Suprapubic skin (tissue), 3 donors: Measurements from ENCODE around the gene TBX6.

Experiments used
- POLR2A ChIP-seq, 2 donors: fragments of 450-650 bp; IDR thresholded peaks; one replicate each; pipeline ENCODE4 v1.6.1; 2017; ENCODE audit warnings: antibody characterized with exemption in 2 of 2, mild to moderate bottlenecking in 2 of 2, moderate library complexity in 2 of 2
- TF ChIP-seq, protein P1 (sequence below), 2 donors: fragments of 200-600 bp in 1 of 2; fragments of 450-650 bp in 1 of 2; sonication (generic) in 1 of 2; IDR thresholded peaks; one replicate each; pipeline ENCODE4 v1.5.1; 2016 to 2019; ENCODE audit warnings: antibody characterized with exemption in 2 of 2, mild to moderate bottlenecking in 1 of 2, moderate library complexity in 1 of 2

DNA sequence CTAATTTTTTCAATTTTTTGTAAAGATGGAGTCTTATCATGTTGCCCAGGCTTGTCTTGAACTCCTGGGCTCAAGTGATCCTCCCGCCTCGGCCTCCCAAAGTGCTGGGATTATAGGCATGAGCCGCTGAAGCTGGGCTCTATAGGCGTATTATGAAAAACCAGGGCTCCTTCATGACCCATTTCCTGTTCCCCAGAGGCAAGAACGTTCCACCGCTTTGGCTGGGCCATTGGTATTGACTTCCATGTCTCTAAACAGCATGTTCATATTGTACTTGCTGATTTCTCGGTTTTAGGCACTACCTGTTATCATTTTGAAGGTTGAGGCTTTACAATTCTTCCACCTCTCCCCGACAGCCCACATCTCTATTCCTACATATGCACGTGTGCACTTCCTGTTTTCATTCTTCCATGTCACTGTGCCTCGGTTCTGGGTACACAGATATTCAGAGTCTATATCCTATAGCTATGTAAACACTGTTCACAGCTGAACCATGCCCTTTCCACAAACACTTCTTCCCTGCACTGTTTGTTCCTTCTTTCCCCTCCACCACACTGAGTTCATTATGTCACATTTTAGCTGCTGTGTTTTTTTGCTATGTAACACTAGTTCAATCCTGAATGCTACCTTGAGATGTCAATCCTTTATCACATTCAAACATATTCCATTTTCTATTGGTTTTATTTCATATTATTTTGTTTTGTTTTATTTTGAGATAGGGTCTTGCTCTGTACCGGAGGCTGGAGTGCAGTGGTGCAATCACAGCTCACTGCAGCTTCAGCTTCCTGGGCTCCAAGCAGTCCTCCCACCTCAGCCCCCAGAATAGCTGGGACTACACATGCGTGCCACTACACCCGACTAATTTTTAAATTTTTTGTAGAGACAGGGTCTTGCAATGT, 48.1 kb upstream of the TBX6 start:
- TF ChIP-seq POLR2A (IDR thresholded peaks at IDR 0.05): no peak
- TF ChIP-seq, protein P1, sequence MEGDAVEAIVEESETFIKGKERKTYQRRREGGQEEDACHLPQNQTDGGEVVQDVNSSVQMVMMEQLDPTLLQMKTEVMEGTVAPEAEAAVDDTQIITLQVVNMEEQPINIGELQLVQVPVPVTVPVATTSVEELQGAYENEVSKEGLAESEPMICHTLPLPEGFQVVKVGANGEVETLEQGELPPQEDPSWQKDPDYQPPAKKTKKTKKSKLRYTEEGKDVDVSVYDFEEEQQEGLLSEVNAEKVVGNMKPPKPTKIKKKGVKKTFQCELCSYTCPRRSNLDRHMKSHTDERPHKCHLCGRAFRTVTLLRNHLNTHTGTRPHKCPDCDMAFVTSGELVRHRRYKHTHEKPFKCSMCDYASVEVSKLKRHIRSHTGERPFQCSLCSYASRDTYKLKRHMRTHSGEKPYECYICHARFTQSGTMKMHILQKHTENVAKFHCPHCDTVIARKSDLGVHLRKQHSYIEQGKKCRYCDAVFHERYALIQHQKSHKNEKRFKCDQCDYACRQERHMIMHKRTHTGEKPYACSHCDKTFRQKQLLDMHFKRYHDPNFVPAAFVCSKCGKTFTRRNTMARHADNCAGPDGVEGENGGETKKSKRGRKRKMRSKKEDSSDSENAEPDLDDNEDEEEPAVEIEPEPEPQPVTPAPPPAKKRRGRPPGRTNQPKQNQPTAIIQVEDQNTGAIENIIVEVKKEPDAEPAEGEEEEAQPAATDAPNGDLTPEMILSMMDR (IDR thresholded peaks at IDR 0.05): no peak
